Endothelial cell of umbilical vein (primary cell): ENCODE measurements around the gene DNAJC17. TPM values are rescaled to one million over a fixed set of nuclear protein-coding genes. Genes with fewer than 3 reads are reported as not detected.

Source experiments
- BruUV-seq: library from RNA; stranded (reverse); fragments of 400-500 nt; replicated peaks from 2 replicates; lab custom pipeline; 2021; lab: Mats Ljungman, UMichigan
- CTCF ChIA-PET: fragments of 300-600, 350-600 bp; sonication (Branson Sonifier 250); formaldehyde crosslinking; loops from one replicate; lab custom pipeline; 2021; ENCODE audit warnings: antibody characterized with exemption, inconsistent platforms; lab: Charles Lee
- POLR2A ChIA-PET: fragments of 300-600, 350-600 bp; sonication (Branson Sonifier 250); formaldehyde crosslinking; loops from one replicate; lab custom pipeline; 2021; ENCODE audit warnings: antibody characterized with exemption, inconsistent platforms; lab: Charles Lee
- DNase-seq: peaks from one replicate; pipeline ENCODE4 v3.0.0-alpha.2; 2011; ENCODE audit warnings: low read depth, low spot score
- FAIRE-seq: peaks from 2 replicates; lab custom pipeline; 2011; peaks lifted over from hg19 to GRCh38; lab: Jason Lieb, UNC
- H2AFZ ChIP-seq: 2 replicates; pipeline ENCODE4 v1.6.0; 2012; ENCODE audit warnings: low read depth, low read length, control low read depth, inconsistent platforms
- H3K27ac ChIP-seq: 2 replicates; pipeline ENCODE4 v1.5.1; 2011; ENCODE audit warnings: low read depth, mild to moderate bottlenecking, control low read depth, low read length, moderate library complexity; ENCODE audit not compliant: insufficient read depth
- H3K27me3 ChIP-seq, 2 experiments: 2 replicates each; pipeline versions ENCODE4 v1.6.0 to v1.6.1; 2011; ENCODE audit warnings: low read length in 2 of 2, mixed read lengths in 1 of 2; ENCODE audit not compliant: control insufficient read depth in 2 of 2, insufficient read depth in 2 of 2
- H3K36me3 ChIP-seq, 2 experiments: 2 replicates in 1 of 2; 3 replicates in 1 of 2; pipeline ENCODE4 v1.5.1; 2011; ENCODE audit warnings: low read length in 2 of 2, mild to moderate bottlenecking in 1 of 2, moderate library complexity in 1 of 2; ENCODE audit not compliant: control insufficient read depth in 2 of 2, insufficient read depth in 2 of 2; ENCODE audit errors: extremely low read depth in 1 of 2
- H3K4me1 ChIP-seq: 3 replicates; pipeline ENCODE4 v1.5.1; 2011; ENCODE audit warnings: mild to moderate bottlenecking, low read length; ENCODE audit not compliant: control insufficient read depth, insufficient read depth; ENCODE audit errors: extremely low read depth
- H3K4me2 ChIP-seq: 2 replicates; pipeline ENCODE4 v1.6.1; 2011; ENCODE audit warnings: low read length, control low read depth, mixed read lengths; ENCODE audit not compliant: insufficient read depth
- H3K4me3 ChIP-seq, 3 experiments: fragments of 200-600 bp in 1 of 3; sonication (generic), shearing (Covaris generic) in 1 of 3; replicated peaks in 1 of 3; 2 replicates each; pipeline ENCODE4 v1.5.1; 2011 to 2016; ENCODE audit warnings: control low read depth in 3 of 3, low read length in 3 of 3, mild to moderate bottlenecking in 2 of 3, inconsistent platforms in 1 of 3, low read depth in 1 of 3, moderate library complexity in 1 of 3; ENCODE audit not compliant: insufficient read depth in 1 of 3
- H3K79me2 ChIP-seq: 2 replicates; pipeline ENCODE4 v1.6.0; 2012; ENCODE audit warnings: low read length, inconsistent platforms; ENCODE audit not compliant: control insufficient read depth, insufficient read depth
- H3K9ac ChIP-seq: replicated peaks from 2 replicates; pipeline ENCODE3; 2011; ENCODE audit warnings: low read length, control low read depth; ENCODE audit not compliant: insufficient read depth; ENCODE audit errors: extremely low read depth
- H3K9me1 ChIP-seq: replicated peaks from 3 replicates; pipeline ENCODE4 v1.6.0; 2011; ENCODE audit warnings: mild to moderate bottlenecking, low read length; ENCODE audit not compliant: control insufficient read depth, insufficient read depth; ENCODE audit errors: extremely low read depth
- H3K9me3 ChIP-seq: replicated peaks from 2 replicates; pipeline ENCODE4 v1.5.1; 2012; ENCODE audit warnings: low read length, inconsistent platforms; ENCODE audit not compliant: control insufficient read depth, insufficient read depth
- H4K20me1 ChIP-seq: replicated peaks from 2 replicates; pipeline ENCODE3; 2011; ENCODE audit warnings: mild to moderate bottlenecking, low read length; ENCODE audit not compliant: control insufficient read depth, insufficient read depth; ENCODE audit errors: extremely low read depth
- POLR2A ChIP-seq: IDR thresholded peaks from 2 replicates; pipeline ENCODE4 v1.6.1; 2012; ENCODE audit warnings: low read depth, mild to moderate bottlenecking, control low read depth, low read length
- dilution Hi-C: fragments of 300-500 bp; cut with MboI; formaldehyde crosslinking; loops from one replicate; pipeline ENCODE4 v1.15.0; 2019; ENCODE audit warnings: low sequenced_read_pairs; ENCODE audit not compliant: extremely low pct_ligation_motif_present
- intact Hi-C: fragments of 100-400 bp; cut with micrococcal nuclease; formaldehyde crosslinking; loops from one replicate; pipeline ENCODE4 v1.10.0; 2022
- polyA plus RNA-seq, 4 experiments: library from polyadenylated mRNA; depleted of rRNA in 3 of 4; stranded (reverse) in 3 of 4; unstranded in 1 of 4; fragments of >200 nt; gene quantifications; 2 replicates each; pipeline versions ENCODE4 v1.2.1 to v1.2.3, GENCODE V29; 2011 to 2012; ENCODE audit warnings: missing spikeins in 1 of 4
- total RNA-seq: library from RNA; stranded (reverse); gene quantifications from 2 replicates; pipeline ENCODE4 v1.2.3, GENCODE V29; 2021
- TF ChIP-seq, protein P1 (sequence below), 2 donors: IDR thresholded peaks; 1 replicate in 1 of 2; 2 replicates in 1 of 2; pipeline ENCODE4 v1.5.1; 2011; ENCODE audit warnings: low read length in 2 of 2, mild to moderate bottlenecking in 2 of 2, moderate library complexity in 2 of 2, control low read depth in 1 of 2, inconsistent platforms in 1 of 2, low read depth in 1 of 2; ENCODE audit not compliant: insufficient read depth in 1 of 2; ENCODE audit errors: extremely low read depth in 1 of 2
- TF ChIP-seq, protein P2 (sequence below): IDR thresholded peaks from 2 replicates; pipeline ENCODE4 v1.6.1; 2011; ENCODE audit not compliant: insufficient read depth, insufficient read length

DNAJC17 gene
- total and polyA plus RNA-seq, 2 donors (not counting 3 experiments of a cell fraction or from before 2014, with no cell fraction given): 30.7 to 46.4 TPM

DNA sequence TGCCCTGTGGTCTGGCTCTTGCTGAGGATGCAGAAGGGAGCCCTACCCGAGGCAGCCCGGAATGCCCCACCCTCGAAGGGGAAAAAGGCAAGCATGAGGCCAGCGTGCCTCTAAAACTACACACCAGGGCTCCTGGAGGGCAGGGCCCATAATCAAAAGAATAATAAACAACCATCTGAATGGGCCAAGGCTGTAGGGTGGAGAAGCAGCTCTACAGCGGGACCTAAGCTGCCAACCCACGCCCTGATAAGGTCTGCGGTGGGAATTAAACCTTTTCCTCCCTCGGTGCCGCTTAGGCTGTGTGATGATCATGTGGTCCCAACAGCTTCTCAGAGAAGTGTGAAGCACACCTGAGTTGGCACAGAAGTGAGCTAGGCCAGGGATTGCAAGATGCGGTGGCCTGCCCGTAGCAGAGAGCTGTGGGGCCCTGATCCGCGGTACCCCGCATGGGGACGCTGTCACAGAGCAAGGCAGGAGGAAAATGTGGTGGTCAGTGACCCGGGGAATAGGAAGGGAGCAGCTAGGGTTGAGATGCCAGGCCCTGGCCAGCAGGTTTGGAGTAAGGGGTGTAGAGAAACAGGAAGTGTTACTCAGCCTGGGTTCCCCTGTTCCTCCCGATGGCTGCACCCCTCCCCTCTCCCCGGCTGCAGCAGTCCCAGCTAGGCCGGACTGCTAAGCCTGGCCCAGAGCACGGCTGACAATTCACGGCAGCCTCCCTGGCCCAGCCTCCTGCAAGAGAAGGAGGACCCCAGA lies 38.6 kb downstream of the DNAJC17 start:
- POLR2A ChIA-PET: interaction anchor here (0.8 kb wide), 1 partner anchor 22 kb away, joined by 6 read pairs; no protein-coding TSS in a partner anchor
- peak overlapping the region; percentile 24 for H3K9ac ChIP-seq

More for the DNA sequence above, 38.6 kb downstream of the DNAJC17 start:
- no peaks in the 10 kb centered on the region for H4K20me1 ChIP-seq
- no peaks in the 10 kb centered on the region for H3K79me2 ChIP-seq
- H3K4me2 ChIP-seq: peak overlapping the region; percentile 57
- CTCF ChIA-PET: interaction anchor here (0.8 to 2.7 kb wide), 10 partner anchors 10 to 335 kb away, joined by 3 to 22 read pairs (median 6); partner anchors contain the start of gene VPS18
- H3K9me3 ChIP-seq: no peaks in the 10 kb centered on the region
- peak; percentile 41 for DNase-seq
- dilution Hi-C loops (no loop called here), intact Hi-C loops (loop anchor here (1.0 to 2.0 kb wide), 4 partner anchors 13 to 39 kb away; partner anchors contain the start of genes DNAJC17, RMDN3 and ZFYVE19)
- peaks cover 0 to 7% of the 10 kb centered on the region in 2 experiments for H3K36me3 ChIP-seq
- peak overlapping the region; percentile 57 for H2AFZ ChIP-seq
- no peak overlapping the region for H3K4me3 ChIP-seq
- peaks cover 35% of the 10 kb centered on the region for H3K4me1 ChIP-seq
- BruUV-seq: no TSS peak
- H3K27ac ChIP-seq: peak overlapping the region; percentile 46
- H3K27me3 ChIP-seq: no peaks in the 10 kb centered on the region
- TF ChIP-seq, protein P1, sequence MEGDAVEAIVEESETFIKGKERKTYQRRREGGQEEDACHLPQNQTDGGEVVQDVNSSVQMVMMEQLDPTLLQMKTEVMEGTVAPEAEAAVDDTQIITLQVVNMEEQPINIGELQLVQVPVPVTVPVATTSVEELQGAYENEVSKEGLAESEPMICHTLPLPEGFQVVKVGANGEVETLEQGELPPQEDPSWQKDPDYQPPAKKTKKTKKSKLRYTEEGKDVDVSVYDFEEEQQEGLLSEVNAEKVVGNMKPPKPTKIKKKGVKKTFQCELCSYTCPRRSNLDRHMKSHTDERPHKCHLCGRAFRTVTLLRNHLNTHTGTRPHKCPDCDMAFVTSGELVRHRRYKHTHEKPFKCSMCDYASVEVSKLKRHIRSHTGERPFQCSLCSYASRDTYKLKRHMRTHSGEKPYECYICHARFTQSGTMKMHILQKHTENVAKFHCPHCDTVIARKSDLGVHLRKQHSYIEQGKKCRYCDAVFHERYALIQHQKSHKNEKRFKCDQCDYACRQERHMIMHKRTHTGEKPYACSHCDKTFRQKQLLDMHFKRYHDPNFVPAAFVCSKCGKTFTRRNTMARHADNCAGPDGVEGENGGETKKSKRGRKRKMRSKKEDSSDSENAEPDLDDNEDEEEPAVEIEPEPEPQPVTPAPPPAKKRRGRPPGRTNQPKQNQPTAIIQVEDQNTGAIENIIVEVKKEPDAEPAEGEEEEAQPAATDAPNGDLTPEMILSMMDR (IDR thresholded peaks at IDR 0.05; ENCODE audit: extremely low read depth in 1 of 2, insufficient read depth in 1 of 2, low read depth in 1 of 2, low read length in 2 of 2): peak; percentile 21 to 25
- no peak for TF ChIP-seq POLR2A
- TF ChIP-seq, protein P2, sequence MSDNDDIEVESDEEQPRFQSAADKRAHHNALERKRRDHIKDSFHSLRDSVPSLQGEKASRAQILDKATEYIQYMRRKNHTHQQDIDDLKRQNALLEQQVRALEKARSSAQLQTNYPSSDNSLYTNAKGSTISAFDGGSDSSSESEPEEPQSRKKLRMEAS: no peak
- FAIRE-seq: peak; percentile 77
- no peaks in the 10 kb centered on the region for H3K9me1 ChIP-seq
